CD4-positive, alpha-beta T cell (primary cell): ENCODE data around the gene BTNL9. TPM values are rescaled to one million over a fixed set of nuclear protein-coding genes. Genes with fewer than 3 reads are reported as not detected.
"Not testable (repeated sequence)": the region's sequence is repeated elsewhere in the genome, so short reads cannot be mapped to it uniquely, and the experiment has no call there.

Experiments
- ATAC-seq: fragments of 200-7000 bp; cut with Tn5 transposase; one replicate; pipeline ENCODE4 v1.10.0; 2022; ENCODE audit warnings: mild to moderate bottlenecking; ENCODE audit not compliant: poor library complexity
- CTCF ChIA-PET: fragments of 350-600 bp; sonication (Branson Sonifier 250); formaldehyde crosslinking; loops from one replicate; lab custom pipeline; 2021; ENCODE audit warnings: antibody characterized with exemption, inconsistent platforms; lab: Charles Lee
- POLR2A ChIA-PET: fragments of 350-600 bp; sonication (Branson Sonifier 250); formaldehyde crosslinking; loops from one replicate; lab custom pipeline; 2021; ENCODE audit warnings: antibody characterized with exemption, inconsistent platforms; lab: Charles Lee
- DNase-seq, 14 experiments: peaks; one replicate each; pipeline ENCODE4 v3.0.0-alpha.2; 2013 to 2020; ENCODE audit warnings: mixed read lengths in 2 of 14
- H3K27ac ChIP-seq, 2 donors: one replicate each; pipeline versions ENCODE4 v1.5.1 to v1.7.0; 2013; ENCODE audit warnings: low read length in 2 of 2, low read depth in 1 of 2, mild to moderate bottlenecking in 1 of 2
- H3K27me3 ChIP-seq, 2 experiments: 1 replicate in 1 of 2; 2 replicates in 1 of 2; pipeline versions ENCODE4 v1.6.1 to v1.7.0; 2013; ENCODE audit warnings: low read length in 2 of 2, control low read depth in 1 of 2, mild to moderate bottlenecking in 1 of 2, moderate library complexity in 1 of 2; ENCODE audit not compliant: insufficient read depth in 2 of 2, control insufficient read depth in 1 of 2
- H3K36me3 ChIP-seq: one replicate; pipeline ENCODE4 v1.6.1; 2013; ENCODE audit warnings: low read length, control low read depth; ENCODE audit not compliant: insufficient read depth
- H3K4me1 ChIP-seq: one replicate; pipeline ENCODE4 v1.6.1; 2013; ENCODE audit warnings: low read length, control low read depth; ENCODE audit not compliant: insufficient read depth
- H3K4me3 ChIP-seq: one replicate; pipeline ENCODE4 v1.5.1; 2013; ENCODE audit warnings: mild to moderate bottlenecking, low read length, moderate library complexity
- H3K9me3 ChIP-seq, 2 experiments: 1 replicate in 1 of 2; 2 replicates in 1 of 2; pipeline versions ENCODE4 v1.6.1 to v1.7.0; 2013; ENCODE audit warnings: low read length in 2 of 2, mild to moderate bottlenecking in 2 of 2, control low read depth in 1 of 2, moderate library complexity in 1 of 2; ENCODE audit not compliant: control insufficient read depth in 1 of 2, insufficient read depth in 1 of 2
- H3K27ac Mint-ChIP-seq: one replicate; pipeline ENCODE4 v1.8.0; 2020; ENCODE audit warnings: mixed read lengths
- H3K27me3 Mint-ChIP-seq: one replicate; pipeline ENCODE4 v1.8.0; 2021; ENCODE audit warnings: mixed read lengths
- H3K36me3 Mint-ChIP-seq: one replicate; pipeline ENCODE4 v1.8.0; 2021; ENCODE audit warnings: low read depth, mixed read lengths
- H3K4me1 Mint-ChIP-seq: one replicate; pipeline ENCODE4 v1.8.0; 2021; ENCODE audit warnings: low read depth, mixed read lengths
- H3K4me3 Mint-ChIP-seq: one replicate; pipeline ENCODE4 v1.8.0; 2020; ENCODE audit warnings: mild to moderate bottlenecking, mixed read lengths
- H3K9me3 Mint-ChIP-seq: one replicate; pipeline ENCODE4 v1.8.0; 2020; ENCODE audit warnings: mixed read lengths
- intact Hi-C, 2 experiments: fragments of 100-400 bp; cut with DNase I in 1 of 2; cut with micrococcal nuclease in 1 of 2; formaldehyde crosslinking; loops; one replicate each; pipeline versions ENCODE4 v1.15.1 to v1.9.0; 2023 to 2025; cut with DNase I, micrococcal nuclease
- total RNA-seq, 174 experiments: library from RNA in 2 of 174; stranded (reverse) in 2 of 174; gene quantifications; one replicate each; pipeline ENCODE4 v1.2.3 and lab custom pipeline; 2021 to 2026
- TF ChIP-seq, protein P1 (sequence below): fragments of 200-600 bp; IDR thresholded peaks from one replicate; pipeline ENCODE4 v1.8.0; 2022; ENCODE audit warnings: antibody characterized with exemption, mild to moderate bottlenecking

BTNL9 gene
- total RNA-seq, 2 experiments from 2014 or later: not detected

DNA sequence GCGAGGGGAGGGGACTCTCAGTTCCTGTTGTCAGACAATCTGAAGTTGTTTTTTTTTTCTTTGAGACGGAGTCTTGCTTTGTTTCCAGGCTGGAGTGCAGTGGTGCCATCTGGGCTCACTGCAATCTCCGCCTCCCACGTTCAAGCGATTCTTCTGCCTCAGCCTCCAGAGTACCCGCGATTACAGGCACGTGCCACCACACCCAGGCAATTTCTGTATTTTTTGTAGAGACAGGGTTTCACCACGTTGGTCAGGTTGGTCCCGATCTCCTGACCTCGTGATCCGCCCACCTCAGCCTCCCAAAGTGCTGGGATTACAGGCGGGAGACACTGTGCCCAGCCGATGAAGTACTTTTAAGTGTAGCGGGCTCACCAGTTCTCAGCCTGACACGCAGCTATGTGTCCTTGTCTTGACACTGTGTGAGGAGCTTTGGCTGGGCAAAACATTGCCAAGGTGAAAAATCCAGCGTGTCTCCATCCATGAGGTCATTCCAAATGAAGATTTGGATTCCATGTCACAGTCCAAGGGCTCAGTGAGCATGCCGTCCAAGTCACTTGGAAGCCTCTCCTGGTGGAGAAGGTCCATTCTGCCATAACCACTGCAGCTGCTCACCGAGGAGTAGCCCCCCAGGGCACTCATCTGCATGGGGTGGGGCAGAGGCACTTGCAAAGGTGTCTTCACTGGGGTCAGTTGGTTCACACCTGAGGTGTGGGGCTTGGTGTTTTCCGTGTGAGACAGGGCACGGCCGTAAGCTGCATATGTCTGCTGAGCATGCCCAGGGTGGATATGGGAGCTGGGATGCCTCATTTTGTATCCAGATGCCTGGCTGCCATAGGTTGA is 58.9 kb downstream of the BTNL9 start:
- H3K9me3 Mint-ChIP-seq: no peaks in the 10 kb centered on the region
- H3K27me3 ChIP-seq: peaks cover 17 to 20% of the 10 kb centered on the region in 2 experiments
- peaks cover 9% of the 10 kb centered on the region for H3K36me3 Mint-ChIP-seq
- peaks cover 16% of the 10 kb centered on the region for H3K4me1 Mint-ChIP-seq
- intact Hi-C loops: no loop called here
- H3K36me3 ChIP-seq: no peaks in the 10 kb centered on the region
- ATAC-seq: no peak
- peaks cover 34% of the 10 kb centered on the region for H3K27me3 Mint-ChIP-seq
- no peak overlapping the region for H3K27ac ChIP-seq
- H3K4me3 ChIP-seq: no peak overlapping the region
- TF ChIP-seq, protein P1, sequence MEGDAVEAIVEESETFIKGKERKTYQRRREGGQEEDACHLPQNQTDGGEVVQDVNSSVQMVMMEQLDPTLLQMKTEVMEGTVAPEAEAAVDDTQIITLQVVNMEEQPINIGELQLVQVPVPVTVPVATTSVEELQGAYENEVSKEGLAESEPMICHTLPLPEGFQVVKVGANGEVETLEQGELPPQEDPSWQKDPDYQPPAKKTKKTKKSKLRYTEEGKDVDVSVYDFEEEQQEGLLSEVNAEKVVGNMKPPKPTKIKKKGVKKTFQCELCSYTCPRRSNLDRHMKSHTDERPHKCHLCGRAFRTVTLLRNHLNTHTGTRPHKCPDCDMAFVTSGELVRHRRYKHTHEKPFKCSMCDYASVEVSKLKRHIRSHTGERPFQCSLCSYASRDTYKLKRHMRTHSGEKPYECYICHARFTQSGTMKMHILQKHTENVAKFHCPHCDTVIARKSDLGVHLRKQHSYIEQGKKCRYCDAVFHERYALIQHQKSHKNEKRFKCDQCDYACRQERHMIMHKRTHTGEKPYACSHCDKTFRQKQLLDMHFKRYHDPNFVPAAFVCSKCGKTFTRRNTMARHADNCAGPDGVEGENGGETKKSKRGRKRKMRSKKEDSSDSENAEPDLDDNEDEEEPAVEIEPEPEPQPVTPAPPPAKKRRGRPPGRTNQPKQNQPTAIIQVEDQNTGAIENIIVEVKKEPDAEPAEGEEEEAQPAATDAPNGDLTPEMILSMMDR: no peak
- no peak for DNase-seq
- POLR2A ChIA-PET: interaction anchor here (0.8 kb wide), 1 partner anchor 288 kb away, joined by 3 read pairs; no protein-coding TSS in a partner anchor
- CTCF ChIA-PET: no interaction called here
- no peak overlapping the region for H3K27ac Mint-ChIP-seq
- H3K9me3 ChIP-seq: peaks cover 0 to 14% of the 10 kb centered on the region in 2 experiments
- peaks cover 3% of the 10 kb centered on the region for H3K4me1 ChIP-seq
- H3K4me3 Mint-ChIP-seq: peak overlapping the region; percentile 30

DNA sequence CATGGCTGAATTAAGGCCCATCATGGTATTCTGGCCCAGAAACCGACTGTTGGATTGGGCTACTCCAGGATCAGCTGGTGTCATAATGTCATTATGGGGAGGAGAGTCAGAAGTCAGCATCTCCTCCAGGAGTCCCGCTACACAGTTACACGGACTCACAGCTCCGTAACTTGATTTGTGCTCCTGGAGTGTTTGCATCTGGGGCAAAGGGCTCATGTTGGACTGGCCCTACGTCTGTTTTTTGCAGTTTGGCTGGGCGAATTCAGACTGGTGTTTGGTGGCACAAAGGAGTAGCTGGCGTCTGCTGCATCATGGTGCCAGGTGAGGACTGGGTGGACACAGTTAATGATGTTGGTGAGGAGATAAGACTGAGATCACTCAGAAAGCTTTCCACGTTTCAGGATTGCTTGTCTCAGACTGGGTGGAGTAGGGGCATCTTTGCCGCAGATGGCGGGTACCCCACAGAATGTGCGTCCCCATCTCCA is 59.6 kb downstream of the BTNL9 start:
- CTCF ChIA-PET: no interaction called here
- DNase-seq: no peak
- no peaks in the 10 kb centered on the region for H3K36me3 ChIP-seq
- TF ChIP-seq, protein P1: no peak
- peaks cover 0 to 14% of the 10 kb centered on the region in 2 experiments for H3K9me3 ChIP-seq
- H3K27ac ChIP-seq: no peak overlapping the region
- H3K4me1 ChIP-seq: peaks cover 7% of the 10 kb centered on the region
- H3K4me3 ChIP-seq: no peak overlapping the region
- no peaks in the 10 kb centered on the region for H3K9me3 Mint-ChIP-seq
- peaks cover 9% of the 10 kb centered on the region for H3K36me3 Mint-ChIP-seq
- POLR2A ChIA-PET: interaction anchor here (0.8 kb wide), 1 partner anchor 289 kb away, joined by 3 read pairs; no protein-coding TSS in a partner anchor
- ATAC-seq: no peak
- peaks cover 37% of the 10 kb centered on the region for H3K27me3 Mint-ChIP-seq
- H3K27me3 ChIP-seq: peaks cover 21 to 24% of the 10 kb centered on the region in 2 experiments
- H3K27ac Mint-ChIP-seq: no peak overlapping the region
- intact Hi-C loops: no loop called here
- peaks cover 23% of the 10 kb centered on the region for H3K4me1 Mint-ChIP-seq
- H3K4me3 Mint-ChIP-seq: peak overlapping the region; percentile 57

DNA sequence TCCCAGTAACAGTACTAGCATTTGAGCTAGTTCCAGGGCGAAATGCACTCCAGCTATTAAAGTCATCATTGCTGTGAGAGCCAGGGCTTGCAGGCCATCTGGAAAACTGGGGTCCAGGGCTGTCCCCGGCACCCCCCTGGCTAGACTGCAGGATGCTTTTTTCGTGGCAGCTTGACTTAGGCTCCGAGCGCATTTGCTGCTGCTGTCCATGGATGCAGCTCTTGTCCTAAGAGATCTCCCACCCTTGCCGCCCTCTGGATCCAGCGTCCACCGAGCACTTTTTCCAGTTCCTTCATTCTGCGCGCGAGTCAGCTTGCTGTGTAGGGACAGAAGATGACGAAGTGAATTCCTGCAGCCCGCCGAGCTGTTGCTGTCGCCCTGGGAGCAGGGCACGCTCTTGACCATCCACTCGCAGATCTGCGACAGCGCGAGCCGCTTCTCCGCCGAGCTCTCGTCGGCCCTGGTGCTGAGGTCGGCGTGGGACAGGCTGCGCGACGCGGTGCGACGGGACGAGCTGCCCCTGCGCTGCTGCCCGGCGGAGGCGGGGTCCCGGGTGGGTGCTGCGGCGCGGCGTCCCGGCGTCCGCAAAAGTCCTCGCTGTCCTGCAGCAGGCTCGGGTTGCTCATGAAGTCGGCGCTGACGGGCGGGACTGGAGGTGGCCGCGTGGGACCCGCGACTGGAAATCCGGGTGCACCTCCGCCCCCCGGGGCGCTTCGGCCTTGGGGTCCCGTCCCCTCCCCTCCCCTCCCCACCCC is 60.2 kb downstream of the BTNL9 start:
- no peaks in the 10 kb centered on the region for H3K36me3 ChIP-seq
- intact Hi-C loops: no loop called here
- H3K27me3 Mint-ChIP-seq: peaks cover 37% of the 10 kb centered on the region
- H3K4me1 ChIP-seq: peaks cover 7% of the 10 kb centered on the region
- CTCF ChIA-PET: no interaction called here
- peaks cover 23% of the 10 kb centered on the region for H3K4me1 Mint-ChIP-seq
- H3K27ac Mint-ChIP-seq: no peak overlapping the region
- H3K9me3 Mint-ChIP-seq: no peaks in the 10 kb centered on the region
- H3K4me3 Mint-ChIP-seq: peak overlapping the region; percentile 57
- H3K9me3 ChIP-seq: peaks cover 0 to 14% of the 10 kb centered on the region in 2 experiments
- no peak overlapping the region for H3K4me3 ChIP-seq
- no peak for ATAC-seq
- H3K27ac ChIP-seq: no peak overlapping the region
- TF ChIP-seq, protein P1: no peak
- POLR2A ChIA-PET: no interaction called here
- peaks cover 9% of the 10 kb centered on the region for H3K36me3 Mint-ChIP-seq
- H3K27me3 ChIP-seq: peaks cover 23 to 29% of the 10 kb centered on the region in 2 experiments
- no peak for DNase-seq

DNA sequence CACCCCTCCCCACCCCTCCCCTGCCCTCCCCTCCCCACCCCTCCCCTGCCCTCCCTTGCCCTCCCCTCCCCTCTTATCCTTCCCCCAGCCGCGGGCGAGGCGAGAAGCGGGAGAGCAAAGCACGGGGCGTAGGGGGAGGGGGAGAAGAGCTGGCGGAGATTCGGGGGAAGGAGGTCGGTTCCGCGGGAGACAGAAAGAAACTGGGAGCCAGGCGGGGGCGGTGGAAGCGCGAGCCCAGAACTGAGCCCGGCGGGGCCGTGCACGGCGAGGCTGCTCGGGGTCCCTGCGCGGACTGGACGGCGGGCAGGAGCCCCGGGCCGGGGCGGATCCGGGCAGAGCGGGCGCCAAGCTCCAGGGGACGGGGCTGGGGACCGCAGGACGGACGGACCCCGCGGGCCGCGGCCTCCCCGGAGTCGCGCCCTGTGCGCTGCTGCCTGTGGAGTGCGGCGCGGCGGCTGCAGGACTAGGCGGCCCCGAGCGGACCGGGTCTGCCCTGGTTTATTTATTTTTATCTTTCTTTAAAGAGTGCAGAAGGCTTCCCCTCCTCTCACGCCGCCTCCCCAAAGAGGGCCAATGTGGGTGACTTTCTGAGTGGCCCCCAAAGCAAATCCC is 61.1 kb downstream of the BTNL9 start:
- H3K4me3 Mint-ChIP-seq, H3K36me3 Mint-ChIP-seq, ATAC-seq, H3K27ac ChIP-seq, POLR2A ChIA-PET, H3K9me3 Mint-ChIP-seq, H3K4me1 ChIP-seq, CTCF ChIA-PET, H3K27ac Mint-ChIP-seq, H3K36me3 ChIP-seq, H3K4me3 ChIP-seq, intact Hi-C loops, DNase-seq: not testable (repeated sequence)
- peaks cover 0 to 14% of the 10 kb centered on the region in 2 experiments for H3K9me3 ChIP-seq
- Mint-ChIP-seq H3K4me1 (peaks cover 23% of the 10 kb centered on the region), H3K27me3 (peaks cover 45% of the 10 kb centered on the region)
- H3K27me3 ChIP-seq: peaks cover 26 to 37% of the 10 kb centered on the region in 2 experiments
